H1 (cell line): ENCODE data around the gene LRPPRC. TPM values are rescaled to one million over a fixed set of nuclear protein-coding genes. Genes with fewer than 3 reads are reported as not detected.

Experiments used
- CTCF ChIA-PET: fragments of 300-600 bp; sonication (Branson Sonifier 250); formaldehyde crosslinking; loops from one replicate; lab custom pipeline; 2021; ENCODE audit not compliant: partially characterized antibody; lab: Charles Lee
- POLR2A ChIA-PET: fragments of 300-600 bp; sonication (Branson Sonifier 250); formaldehyde crosslinking; loops from one replicate; lab custom pipeline; 2021; ENCODE audit warnings: inconsistent platforms; ENCODE audit not compliant: partially characterized antibody; lab: Charles Lee
- DNase-seq, 2 experiments: peaks; one replicate each; pipeline versions ENCODE4 v3.0.0 to v3.0.0-alpha.2; 2010 to 2022; ENCODE audit warnings: low spot score in 2 of 2, low read depth in 1 of 2, mixed read lengths in 1 of 2
- FAIRE-seq: peaks from 2 replicates; lab custom pipeline; 2011; peaks lifted over from hg19 to GRCh38; lab: Jason Lieb, UNC
- H2AFZ ChIP-seq: 2 replicates; pipeline ENCODE4 v1.8.1; 2012; ENCODE audit warnings: low read length, inconsistent platforms
- H2AK5ac ChIP-seq: 2 replicates; pipeline ENCODE4 v1.6.1; 2013; ENCODE audit warnings: low read depth, low read length
- H2BK120ac ChIP-seq: replicated peaks from 2 replicates; pipeline ENCODE3; 2013; ENCODE audit warnings: low read depth, low read length, inconsistent platforms
- H2BK12ac ChIP-seq: 2 replicates; pipeline ENCODE4 v1.6.1; 2013; ENCODE audit warnings: low read depth, low read length
- H2BK15ac ChIP-seq: 2 replicates; pipeline ENCODE4 v1.6.1; 2013; ENCODE audit warnings: low read length
- H2BK20ac ChIP-seq: 2 replicates; pipeline ENCODE4 v1.6.1; 2013; ENCODE audit warnings: low read length
- H2BK5ac ChIP-seq: 2 replicates; pipeline ENCODE4 v1.6.1; 2013; ENCODE audit warnings: low read depth, low read length
- H3K14ac ChIP-seq: 2 replicates; pipeline ENCODE4 v1.6.1; 2013; ENCODE audit warnings: inconsistent platforms; ENCODE audit not compliant: insufficient read length
- H3K18ac ChIP-seq: 2 replicates; pipeline ENCODE4 v1.6.1; 2013; ENCODE audit warnings: low read length; ENCODE audit errors: extremely low read depth
- H3K23ac ChIP-seq: 2 replicates; pipeline ENCODE4 v1.6.1; 2013; ENCODE audit warnings: inconsistent platforms; ENCODE audit not compliant: insufficient read length
- H3K23me2 ChIP-seq: 2 replicates; pipeline ENCODE4 v1.6.1; 2013; ENCODE audit warnings: low read depth, low read length
- H3K27ac ChIP-seq: 2 replicates; pipeline ENCODE4 v1.6.1; 2011; ENCODE audit warnings: low read depth, low read length, inconsistent platforms
- H3K27me3 ChIP-seq, 4 experiments: replicated peaks in 1 of 4; 1 replicate in 1 of 4; 2 replicates in 3 of 4; pipeline versions ENCODE4 v1.6.1 to v1.8.1; 2011 to 2013; ENCODE audit warnings: low read length in 3 of 4, mild to moderate bottlenecking in 3 of 4, inconsistent platforms in 2 of 4, mixed read lengths in 2 of 4, moderate library complexity in 1 of 4; ENCODE audit not compliant: control insufficient read depth in 3 of 4, insufficient read depth in 3 of 4; ENCODE audit errors: extremely low read depth in 1 of 4
- H3K36me3 ChIP-seq, 4 experiments: 2 replicates each; pipeline versions ENCODE4 v1.6.1 to v1.8.1; 2011 to 2013; ENCODE audit warnings: mild to moderate bottlenecking in 4 of 4, low read length in 3 of 4, moderate library complexity in 2 of 4, control low read depth in 1 of 4, inconsistent platforms in 1 of 4; ENCODE audit not compliant: insufficient read depth in 4 of 4, control insufficient read depth in 2 of 4
- H3K4ac ChIP-seq: replicated peaks from 2 replicates; pipeline ENCODE3; 2013; ENCODE audit warnings: low read length, low read depth, mixed read lengths, inconsistent platforms; ENCODE audit not compliant: insufficient read length
- H3K4me1 ChIP-seq, 4 experiments: replicated peaks in 1 of 4; 1 replicate in 1 of 4; 2 replicates in 3 of 4; pipeline versions ENCODE4 v1.6.1 to v1.8.1; 2011 to 2013; ENCODE audit warnings: low read length in 3 of 4, inconsistent platforms in 2 of 4, mixed read lengths in 1 of 4; ENCODE audit not compliant: insufficient read depth in 4 of 4, control insufficient read depth in 3 of 4
- H3K4me2 ChIP-seq, 2 experiments: 2 replicates each; pipeline versions ENCODE4 v1.6.1 to v1.8.1; 2011 to 2013; ENCODE audit warnings: low read depth in 2 of 2, low read length in 2 of 2, control low read depth in 1 of 2, inconsistent platforms in 1 of 2, mild to moderate bottlenecking in 1 of 2; ENCODE audit not compliant: insufficient read depth in 1 of 2
- H3K4me3 ChIP-seq, 4 experiments: fragments of 200-600, 300-600 bp in 1 of 4; sonication (generic), shearing (Covaris generic), sonication (Bioruptor Twin) in 1 of 4; 2 replicates each; pipeline versions ENCODE4 v1.5.1 to v1.8.1; 2011 to 2016; ENCODE audit warnings: low read length in 4 of 4, low read depth in 3 of 4, control low read depth in 2 of 4, inconsistent platforms in 2 of 4, mild to moderate bottlenecking in 2 of 4, mixed read lengths in 1 of 4, moderate library complexity in 1 of 4; ENCODE audit not compliant: insufficient read depth in 2 of 4; ENCODE audit errors: extremely low read depth in 1 of 4
- H3K56ac ChIP-seq: replicated peaks from 2 replicates; pipeline ENCODE3; 2013; ENCODE audit warnings: low read depth, mild to moderate bottlenecking, mixed read lengths, low read length, inconsistent platforms; ENCODE audit not compliant: insufficient read length
- H3K79me1 ChIP-seq: 2 replicates; pipeline ENCODE4 v1.6.1; 2013; ENCODE audit warnings: low read depth, low read length, control low read depth
- H3K79me2 ChIP-seq, 2 experiments: 2 replicates each; pipeline versions ENCODE4 v1.6.1 to v1.8.1; 2012 to 2013; ENCODE audit warnings: low read length in 2 of 2, mild to moderate bottlenecking in 2 of 2, inconsistent platforms in 1 of 2; ENCODE audit not compliant: insufficient read depth in 2 of 2, control insufficient read depth in 1 of 2
- H3K9ac ChIP-seq, 4 experiments: replicated peaks in 1 of 4; 1 replicate in 1 of 4; 2 replicates in 3 of 4; pipeline versions ENCODE4 v1.6.1 to v1.8.1; 2011 to 2013; ENCODE audit warnings: low read depth in 3 of 4, low read length in 3 of 4, control low read depth in 2 of 4, mild to moderate bottlenecking in 2 of 4, moderate library complexity in 2 of 4, inconsistent platforms in 1 of 4; ENCODE audit errors: extremely low read depth in 1 of 4
- H3K9me3 ChIP-seq, 2 experiments: 2 replicates each; pipeline versions ENCODE4 v1.6.1 to v1.8.1; 2012 to 2013; ENCODE audit warnings: mild to moderate bottlenecking in 2 of 2, moderate library complexity in 2 of 2, control low read depth in 1 of 2, inconsistent platforms in 1 of 2, low read depth in 1 of 2, low read length in 1 of 2, mixed read lengths in 1 of 2; ENCODE audit not compliant: insufficient read depth in 2 of 2
- H4K20me1 ChIP-seq, 2 experiments: replicated peaks in 1 of 2; 2 replicates each; pipeline versions ENCODE3 to v1.8.1; 2011 to 2013; ENCODE audit warnings: inconsistent platforms in 2 of 2, low read length in 2 of 2, mild to moderate bottlenecking in 1 of 2; ENCODE audit not compliant: insufficient read depth in 2 of 2, control insufficient read depth in 1 of 2
- H4K5ac ChIP-seq: 2 replicates; pipeline ENCODE4 v1.6.1; 2013; ENCODE audit warnings: low read length, low read depth, mixed read lengths, inconsistent platforms; ENCODE audit not compliant: insufficient read length
- H4K8ac ChIP-seq: 2 replicates; pipeline ENCODE4 v1.8.0; 2013; ENCODE audit warnings: mild to moderate bottlenecking, moderate library complexity, low read length, inconsistent platforms; ENCODE audit not compliant: insufficient read depth; ENCODE audit errors: extremely low read depth
- H4K91ac ChIP-seq: replicated peaks from 2 replicates; pipeline ENCODE3; 2013; ENCODE audit warnings: low read length, mixed read lengths, inconsistent platforms; ENCODE audit not compliant: insufficient read length
- ATF2 ChIP-seq: IDR thresholded peaks from 2 replicates; pipeline ENCODE4 v1.6.1; 2012; ENCODE audit warnings: low read length, inconsistent platforms
- KDM4A ChIP-seq: IDR thresholded peaks from one replicate; pipeline ENCODE4 v1.7.1; 2012; ENCODE audit warnings: low read depth, mild to moderate bottlenecking, moderate library complexity, low read length, inconsistent platforms; ENCODE audit not compliant: severe bottlenecking
- SP1 ChIP-seq: IDR thresholded peaks from 2 replicates; pipeline ENCODE4 v1.6.1; 2011; ENCODE audit warnings: low read depth, low read length
- USF2 ChIP-seq: IDR thresholded peaks from 2 replicates; pipeline ENCODE4 v1.6.1; 2011; ENCODE audit warnings: low read length, improper control_type of control experiment
- YY1 ChIP-seq: IDR thresholded peaks from 2 replicates; pipeline ENCODE4 v1.6.1; 2011; ENCODE audit warnings: low read depth, mild to moderate bottlenecking, low read length
- WGBS, 2 experiments: shearing (Covaris generic) in 1 of 2; methylation state at CpG; one replicate each; pipeline versions ENCODE4 v1.1.6 to v1.1.7; 2013 to 2015; ENCODE audit warnings: low lambda C conversion rate in 2 of 2, mixed read lengths in 2 of 2, inconsistent platforms in 1 of 2, low coverage in 1 of 2, missing lambda C conversion rate in 1 of 2; ENCODE audit not compliant: insufficient replicate concordance in 2 of 2, insufficient coverage in 1 of 2, insufficient read length in 1 of 2; ENCODE audit errors: extremely low coverage in 1 of 2, missing lambda C conversion rate in 1 of 2; 5-methylcytosine and 5-hydroxymethylcytosine counted together
- polyA plus RNA-seq, 7 experiments: library from polyadenylated mRNA; depleted of rRNA in 3 of 7; stranded (reverse) in 5 of 7; unstranded in 2 of 7; fragments of >200 nt in 5 of 7; fragments of 200-250 nt in 2 of 7; gene quantifications; 1 replicate in 5 of 7; 2 replicates in 1 of 7; 4 replicates in 1 of 7; pipeline versions ENCODE4 v1.2.1 to v1.2.3, GENCODE V29; 2011 to 2013; ENCODE audit warnings: missing spikeins in 2 of 7, mixed read lengths in 2 of 7
- total RNA-seq: library from RNA; stranded (reverse); fragmentation: NEBNext Ultra II Directional; extraction: Animal tissue kit (Norgen Biotek cat#: 25700); gene quantifications from 2 replicates; pipeline ENCODE4 v1.2.1, GENCODE V29; 2021

LRPPRC gene
- total and polyA plus RNA-seq, 2 of the 8 experiments (the other 6 are each of a cell fraction or from before 2014, with no cell fraction given): 43.4 to 167 TPM

GRCh38 chr2:43905871-43906270 lies 89.9 kb downstream of the LRPPRC start:
- Histone ChIP-seq H3K4ac (no peak overlapping the region), H4K5ac (no peak overlapping the region), H3K9ac (no peak overlapping the region), H2BK12ac (no peak overlapping the region), H2BK5ac (no peak overlapping the region), H3K4me3 (no peak overlapping the region), H3K4me1 (no peaks in the 10 kb centered on the region), H3K4me2 (no peak overlapping the region), H3K27ac (no peak overlapping the region), H3K18ac (no peak overlapping the region), H3K27me3 (peaks cover 0 to 1% (median 0%) of the 10 kb centered on the region in 4 experiments; a peak in 1 of 7 replicates), H3K14ac (no peak overlapping the region), H2BK15ac (no peak overlapping the region), H3K23ac (no peak overlapping the region), H3K36me3 (peaks cover 5 to 61% (median 30%) of the 10 kb centered on the region in 4 experiments), H2BK120ac (no peak overlapping the region), H4K20me1 (peaks cover 0 to 2% of the 10 kb centered on the region in 2 experiments), H3K79me2 (no peaks in the 10 kb centered on the region), H4K8ac (no peak overlapping the region), H2AFZ (no peak overlapping the region), H4K91ac (no peak overlapping the region), H3K56ac (no peak overlapping the region), H2AK5ac (no peak overlapping the region), H3K79me1 (no peaks in the 10 kb centered on the region), H3K9me3 (no peaks in the 10 kb centered on the region), H2BK20ac (no peak overlapping the region), H3K23me2 (no peaks in the 10 kb centered on the region)
- ChIA-PET POLR2A (interaction anchor here (0.6 kb wide), 1 partner anchor 327 kb away, joined by 3 read pairs; no protein-coding TSS in a partner anchor), CTCF (interaction anchor here (0.6 to 2.1 kb wide), 3 partner anchors 17 to 1087 kb away, joined by 3 to 7 read pairs (median 3); no protein-coding TSS in a partner anchor)
- DNase-seq (no peak), FAIRE-seq (no peak)
- 94% methylated on average over 5 of the region's 5 CpGs; no CpG with 5 or more reads in 1 of the 2 experiments for WGBS, 2 experiments
- no peak for TF ChIP-seq YY1
- no peak for TF ChIP-seq USF2
- no peak for TF ChIP-seq KDM4A
- TF ChIP-seq ATF2: no peak
- TF ChIP-seq SP1: no peak
